HCT116 (cell line): ENCODE measurements around the gene MEAF6. TPM values are rescaled to one million over a fixed set of nuclear protein-coding genes. Genes with fewer than 3 reads are reported as not detected.

Experiments used
- ATAC-seq: fragments of 200-7000 bp; cut with Tn5 transposase; 2 replicates; pipeline ENCODE4 v1.9.1; 2020; ENCODE audit warnings: mild to moderate bottlenecking, moderate library complexity
- BruUV-seq: library from RNA; stranded (reverse); fragments of 400-500 nt; replicated peaks from 2 replicates; lab custom pipeline; 2021; lab: Mats Ljungman, UMichigan
- CTCF ChIA-PET: fragments of 300-600 bp; sonication (Branson Sonifier 250); formaldehyde crosslinking; loops from one replicate; lab custom pipeline; 2021; ENCODE audit warnings: antibody characterized with exemption; lab: Charles Lee
- POLR2A ChIA-PET: fragments of 300-600, 350-600 bp; sonication (Branson Sonifier 250); formaldehyde crosslinking; loops from one replicate; lab custom pipeline; 2021; ENCODE audit warnings: antibody characterized with exemption; lab: Charles Lee
- RAD21 ChIA-PET, 2 experiments: fragments of 300-600 bp; sonication (Branson Sonifier 250); formaldehyde crosslinking; loops; one replicate each; lab custom pipeline; 2023; ENCODE audit warnings: low total read pairs in 2 of 2; ENCODE audit not compliant: uncharacterized antibody in 2 of 2, unreplicated experiment in 2 of 2, low non-redundant PET in 1 of 2; lab: Charles Lee
- DNase-seq: peaks from one replicate; pipeline ENCODE4 v3.0.0-alpha.2; 2010; ENCODE audit warnings: low read depth, low spot score
- H2AFZ ChIP-seq: fragments of 200-600 bp; shearing (Covaris generic), sonication (generic); 2 replicates; pipeline ENCODE4 v1.6.1; 2017; ENCODE audit warnings: low read depth, mixed run types, mixed read lengths, antibody characterized with exemption, low read length; ENCODE audit not compliant: poor library complexity, severe bottlenecking
- H3K27ac ChIP-seq: 2 replicates; pipeline ENCODE4 v1.5.1; 2012; ENCODE audit warnings: low read depth, low read length
- H3K27me3 ChIP-seq: fragments of 200-600 bp; sonication (generic); 2 replicates; pipeline ENCODE4 v1.6.1; 2016; ENCODE audit warnings: mixed run types, low read length, mixed read lengths; ENCODE audit not compliant: insufficient read depth
- H3K36me3 ChIP-seq, 2 experiments: fragments of 200-500 bp in 1 of 2; fragments of 200-600 bp in 1 of 2; sonication (Bioruptor generic) in 1 of 2; sonication (generic) in 1 of 2; 2 replicates each; pipeline versions ENCODE4 v1.5.1 to v1.6.1; 2014 to 2016; ENCODE audit warnings: low read length in 2 of 2, inconsistent platforms in 1 of 2, mixed read lengths in 1 of 2, mixed run types in 1 of 2; ENCODE audit not compliant: insufficient read depth in 2 of 2, control insufficient read depth in 1 of 2
- H3K4me1 ChIP-seq, 2 experiments: fragments of 200-600 bp in 1 of 2; sonication (generic) in 1 of 2; 2 replicates each; pipeline versions ENCODE4 v1.5.1 to v1.6.1; 2012 to 2017; ENCODE audit warnings: low read length in 2 of 2, inconsistent platforms in 1 of 2, mild to moderate bottlenecking in 1 of 2, mixed read lengths in 1 of 2, mixed run types in 1 of 2, moderate library complexity in 1 of 2; ENCODE audit not compliant: insufficient read depth in 2 of 2, control insufficient read depth in 1 of 2
- H3K4me2 ChIP-seq: fragments of 200-600 bp; sonication (generic); 2 replicates; pipeline ENCODE4 v1.6.1; 2017; ENCODE audit warnings: mixed run types, low read length, mixed read lengths
- H3K4me3 ChIP-seq, 2 experiments: fragments of 200-600 bp in 1 of 2; sonication (generic) in 1 of 2; replicated peaks in 1 of 2; 2 replicates each; pipeline ENCODE4 v1.5.1; 2011 to 2016; ENCODE audit warnings: low read length in 2 of 2, control low read depth in 1 of 2, low read depth in 1 of 2, mild to moderate bottlenecking in 1 of 2, mixed read lengths in 1 of 2, mixed run types in 1 of 2
- H3K79me2 ChIP-seq: fragments of 200-600 bp; sonication (generic); 2 replicates; pipeline ENCODE4 v1.6.1; 2017; ENCODE audit warnings: mild to moderate bottlenecking, mixed run types, low read length, moderate library complexity, mixed read lengths; ENCODE audit not compliant: insufficient read depth
- H3K9ac ChIP-seq: fragments of 200-600 bp; sonication (generic); 2 replicates; pipeline ENCODE4 v1.6.1; 2016; ENCODE audit warnings: low read length, mixed read lengths
- H3K9me2 ChIP-seq: fragments of 200-600 bp; sonication (generic), shearing (Covaris generic); 2 replicates; pipeline ENCODE4 v1.6.1; 2017; ENCODE audit warnings: mixed run types, mild to moderate bottlenecking, moderate library complexity; ENCODE audit not compliant: insufficient read depth
- H3K9me3 ChIP-seq, 2 experiments: fragments of 200-500 bp in 1 of 2; fragments of 200-600 bp in 1 of 2; sonication (Bioruptor generic) in 1 of 2; sonication (generic) in 1 of 2; 2 replicates each; pipeline ENCODE4 v1.6.1; 2014 to 2017; ENCODE audit warnings: low read length in 2 of 2, mixed read lengths in 2 of 2, inconsistent platforms in 1 of 2, low read depth in 1 of 2, mild to moderate bottlenecking in 1 of 2, mixed run types in 1 of 2, moderate library complexity in 1 of 2; ENCODE audit not compliant: control insufficient read depth in 1 of 2, insufficient read depth in 1 of 2
- H4K20me1 ChIP-seq: fragments of 200-600 bp; sonication (generic), shearing (Covaris generic); 2 replicates; pipeline ENCODE4 v1.6.1; 2017; ENCODE audit warnings: mixed run types, mild to moderate bottlenecking, moderate library complexity; ENCODE audit not compliant: insufficient read depth
- ATF3 ChIP-seq: IDR thresholded peaks from 2 replicates; pipeline ENCODE4 v1.6.1; 2012
- FOSL1 ChIP-seq: IDR thresholded peaks from 2 replicates; pipeline ENCODE4 v1.6.1; 2012; ENCODE audit warnings: low read depth
- MAX ChIP-seq: IDR thresholded peaks from 2 replicates; pipeline ENCODE4 v1.6.1; 2012
- POLR2AphosphoS5 ChIP-seq: IDR thresholded peaks from 2 replicates; pipeline ENCODE4 v1.6.1; 2011; ENCODE audit warnings: mild to moderate bottlenecking, low read depth, low read length, moderate library complexity
- intact Hi-C: fragments of 100-400 bp; cut with micrococcal nuclease; formaldehyde crosslinking; loops from 2 replicates; pipeline ENCODE4 v1.10.0; 2022
- total RNA-seq: library from RNA; stranded (reverse); gene quantifications from one replicate; pipeline ENCODE4 v1.2.1, GENCODE V29; 2021; ENCODE audit not compliant: unreplicated experiment
- TF ChIP-seq, protein P1 (sequence below), 3 experiments: fragments of 200-600 bp in 1 of 3; sonication (generic) in 1 of 3; IDR thresholded peaks in 2 of 3; conservative IDR thresholded peaks in 1 of 3; 2 replicates each; pipeline ENCODE4 v1.5.1; 2012 to 2017; ENCODE audit warnings: low read depth in 2 of 3, low read length in 2 of 3, antibody characterized with exemption in 1 of 3, borderline replicate concordance in 1 of 3, control low read depth in 1 of 3, mild to moderate bottlenecking in 1 of 3, mixed read lengths in 1 of 3, mixed run types in 1 of 3, moderate library complexity in 1 of 3; ENCODE audit not compliant: insufficient read depth in 1 of 3

Gene MEAF6
- total RNA-seq, 1 experiment from 2014 or later = 50.3 TPM

DNA sequence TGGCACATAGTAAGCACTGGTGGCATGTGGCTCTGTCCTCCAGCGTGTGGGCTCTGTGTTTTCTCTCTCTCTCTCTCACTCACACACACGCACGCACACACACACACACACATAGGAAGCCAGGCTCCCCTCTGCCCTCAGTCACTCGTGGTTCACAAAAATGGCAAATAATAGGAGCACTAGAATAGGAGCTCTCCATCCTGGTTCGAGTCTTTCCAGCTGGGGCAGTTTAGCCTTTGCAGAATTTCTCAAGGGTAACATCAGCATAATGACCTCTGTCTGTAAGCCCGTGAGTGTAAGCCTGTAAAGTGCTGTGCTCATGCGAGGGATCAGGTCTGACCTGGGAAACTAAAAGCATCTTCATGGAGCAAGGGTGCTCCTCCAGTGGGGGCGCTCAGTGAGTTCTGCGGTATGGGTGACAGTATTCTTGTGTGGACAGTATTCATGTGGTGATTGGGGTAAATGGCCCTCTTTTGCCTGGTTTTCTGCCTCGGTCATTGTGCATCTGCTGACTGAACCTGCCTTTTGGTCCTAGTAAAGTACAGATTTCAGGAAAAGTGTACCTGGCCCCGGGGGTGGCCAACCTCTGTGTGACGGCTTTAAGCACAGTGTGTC lies 41.0 kb downstream of the MEAF6 start:
- H2AFZ ChIP-seq = peak overlapping the region; percentile 29
- H3K4me3 ChIP-seq = peak overlapping the region; percentile 48 to 80
- no peaks in the 10 kb centered on the region for H4K20me1 ChIP-seq
- H3K27ac ChIP-seq = peak overlapping the region; percentile 41
- H3K4me2 ChIP-seq = peak overlapping the region; percentile 78
- H3K36me3 ChIP-seq = 0 out of 4 replicates have a peak, but pooled peaks cover 0 to 3% of the 10 kb centered on the region in 2 experiments
- CTCF ChIA-PET = interaction anchor here (7.2 kb wide), 1 partner anchor 14 kb away, joined by 59 read pairs; no protein-coding TSS in a partner anchor
- H3K27me3 ChIP-seq = 0 out of 2 replicates have a peak, but pooled peaks cover 3% of the 10 kb centered on the region
- POLR2A ChIA-PET = interaction anchor here (0.6 to 4.1 kb wide), 6 partner anchors 7 to 217 kb away, joined by 3 to 34 read pairs (median 4); partner anchors contain the start of gene MEAF6
- peak; percentile 24; the same call in 1 of the 2 replicates for ATAC-seq
- H3K79me2 ChIP-seq = peaks cover 41% of the 10 kb centered on the region
- RAD21 ChIA-PET = interaction anchor here in 1 of 2 experiments (1.1 kb wide), 1 partner anchor 14 kb away, joined by 3 read pairs; no protein-coding TSS in a partner anchor
- H3K4me1 ChIP-seq = peaks cover 63 to 73% of the 10 kb centered on the region in 2 experiments
- H3K9me2 ChIP-seq = no peaks in the 10 kb centered on the region
- TSS peak; percentile 37 for BruUV-seq
- H3K9ac ChIP-seq = peak overlapping the region; percentile 88
- intact Hi-C loops = loop anchor here (5.0 to 10.0 kb wide), 3 partner anchors 124 to 1921 kb away; partner anchors contain the start of genes GNL2 and UTP11
- TF ChIP-seq, protein P1, sequence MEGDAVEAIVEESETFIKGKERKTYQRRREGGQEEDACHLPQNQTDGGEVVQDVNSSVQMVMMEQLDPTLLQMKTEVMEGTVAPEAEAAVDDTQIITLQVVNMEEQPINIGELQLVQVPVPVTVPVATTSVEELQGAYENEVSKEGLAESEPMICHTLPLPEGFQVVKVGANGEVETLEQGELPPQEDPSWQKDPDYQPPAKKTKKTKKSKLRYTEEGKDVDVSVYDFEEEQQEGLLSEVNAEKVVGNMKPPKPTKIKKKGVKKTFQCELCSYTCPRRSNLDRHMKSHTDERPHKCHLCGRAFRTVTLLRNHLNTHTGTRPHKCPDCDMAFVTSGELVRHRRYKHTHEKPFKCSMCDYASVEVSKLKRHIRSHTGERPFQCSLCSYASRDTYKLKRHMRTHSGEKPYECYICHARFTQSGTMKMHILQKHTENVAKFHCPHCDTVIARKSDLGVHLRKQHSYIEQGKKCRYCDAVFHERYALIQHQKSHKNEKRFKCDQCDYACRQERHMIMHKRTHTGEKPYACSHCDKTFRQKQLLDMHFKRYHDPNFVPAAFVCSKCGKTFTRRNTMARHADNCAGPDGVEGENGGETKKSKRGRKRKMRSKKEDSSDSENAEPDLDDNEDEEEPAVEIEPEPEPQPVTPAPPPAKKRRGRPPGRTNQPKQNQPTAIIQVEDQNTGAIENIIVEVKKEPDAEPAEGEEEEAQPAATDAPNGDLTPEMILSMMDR (IDR thresholded peaks at IDR 0.05 in 2 of 3, conservative IDR thresholded peaks at IDR 0.05 in 1 of 3; ENCODE audit: borderline replicate concordance in 1 of 3, insufficient read depth in 1 of 3, low read depth in 2 of 3, low read length in 2 of 3) = peak in 2 of 3 experiments; percentile 43 to 46; a peak in 3 of 6 replicates
- TF ChIP-seq MAX = no peak
- TF ChIP-seq, all 23 proteins: peak for 1
- H3K9me3 ChIP-seq = no peaks in the 10 kb centered on the region
- no peak for DNase-seq

GRCh38 chr1:37472994-37473393 lies 41.6 kb downstream of the MEAF6 start:
- Histone ChIP-seq H3K9me3 (no peaks in the 10 kb centered on the region), H3K4me2 (peak overlapping the region; percentile 78), H3K4me1 (peaks cover 59 to 68% of the 10 kb centered on the region in 2 experiments), H3K9ac (no peak overlapping the region), H3K27ac (no peak overlapping the region), H3K27me3 (0 out of 2 replicates have a peak, but pooled peaks cover 3% of the 10 kb centered on the region), H3K79me2 (peaks cover 35% of the 10 kb centered on the region), H3K9me2 (no peaks in the 10 kb centered on the region), H4K20me1 (no peaks in the 10 kb centered on the region), H3K36me3 (0 out of 4 replicates have a peak, but pooled peaks cover 0 to 3% of the 10 kb centered on the region in 2 experiments), H2AFZ (no peak overlapping the region), H3K4me3 (no peak overlapping the region)
- no peak for DNase-seq
- ChIA-PET RAD21 (no interaction called here), POLR2A (interaction anchor here (0.6 to 1.2 kb wide), 2 partner anchors 128 to 1264 kb away, joined by 3 read pairs; no protein-coding TSS in a partner anchor), CTCF (interaction anchor here (1.6 to 7.2 kb wide), 2 partner anchors 15 to 41 kb away, joined by 3 to 59 read pairs; no protein-coding TSS in a partner anchor)
- no peak for ATAC-seq
- TF ChIP-seq POLR2AphosphoS5 (no peak), FOSL1 (no peak), ATF3 (no peak)
- BruUV-seq = no TSS peak
- intact Hi-C loops = loop anchor here (5.0 to 10.0 kb wide), 3 partner anchors 124 to 1922 kb away; partner anchors contain the start of genes GNL2 and UTP11
